Measurements from ENCODE around the gene CAMTA1.

Gene CAMTA1

GRCh38 chr1:7657287-7658016, 872.2 kb downstream of the CAMTA1 start:
- no peak for DNase-seq

DNA sequence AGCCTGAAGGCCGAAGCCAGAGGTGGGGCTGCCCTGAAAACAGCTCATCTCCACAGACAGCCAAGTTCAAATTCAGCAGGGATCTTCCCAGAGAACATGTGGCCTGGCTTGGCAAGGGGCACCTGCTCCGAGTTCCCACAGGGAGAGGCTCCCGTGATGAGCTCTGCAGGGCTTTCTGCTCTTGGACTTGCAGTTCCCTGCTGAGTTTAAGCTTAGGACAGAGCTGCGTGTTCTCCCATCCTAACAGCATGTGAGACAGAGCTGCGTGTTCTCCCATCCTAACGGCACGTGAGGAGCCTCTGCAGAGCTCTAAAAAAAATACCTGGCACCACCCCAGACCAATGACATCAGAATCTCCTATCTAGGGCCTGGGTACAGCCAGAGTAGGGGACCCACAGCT, 872.8 kb downstream of the CAMTA1 start:
- no peak for DNase-seq

DNA sequence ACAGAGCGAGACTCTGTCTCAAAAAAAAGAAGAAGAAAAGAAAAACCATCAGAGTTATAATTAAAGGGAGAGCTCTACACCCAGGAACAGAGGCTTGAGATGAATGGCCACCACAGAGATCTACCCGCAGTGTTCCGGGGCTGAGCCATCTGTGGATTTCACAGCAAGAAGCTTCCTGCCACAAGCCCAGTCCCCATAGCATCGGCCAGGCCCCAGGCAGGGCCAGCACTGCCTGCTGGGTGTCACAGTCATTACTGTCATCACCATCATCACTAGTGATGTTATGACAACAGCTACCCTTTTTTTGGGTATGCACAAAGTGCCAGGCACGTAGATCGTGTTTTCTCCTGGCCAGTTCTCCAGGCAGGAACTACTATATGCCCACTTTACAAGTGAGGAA, 874.3 kb downstream of the CAMTA1 start:
- DNase-seq = no peak

DNA sequence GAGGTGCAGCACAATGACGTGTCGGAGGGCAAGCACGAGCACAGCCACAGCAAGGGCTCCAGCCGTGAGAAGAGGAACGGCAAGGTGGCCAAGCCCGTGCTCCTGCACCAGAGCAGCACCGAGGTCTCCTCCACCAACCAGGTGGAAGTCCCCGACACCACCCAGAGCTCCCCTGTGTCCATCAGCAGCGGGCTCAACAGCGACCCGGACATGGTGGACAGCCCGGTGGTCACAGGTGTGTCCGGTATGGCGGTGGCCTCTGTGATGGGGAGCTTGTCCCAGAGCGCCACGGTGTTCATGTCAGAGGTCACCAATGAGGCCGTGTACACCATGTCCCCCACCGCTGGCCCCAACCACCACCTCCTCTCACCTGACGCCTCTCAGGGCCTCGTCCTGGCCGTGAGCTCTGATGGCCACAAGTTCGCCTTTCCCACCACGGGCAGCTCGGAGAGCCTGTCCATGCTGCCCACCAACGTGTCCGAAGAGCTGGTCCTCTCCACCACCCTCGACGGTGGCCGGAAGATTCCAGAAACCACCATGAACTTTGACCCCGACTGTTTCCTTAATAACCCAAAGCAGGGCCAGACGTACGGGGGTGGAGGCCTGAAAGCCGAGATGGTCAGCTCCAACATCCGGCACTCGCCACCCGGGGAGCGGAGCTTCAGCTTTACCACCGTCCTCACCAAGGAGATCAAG, 878.3 kb downstream of the CAMTA1 start:
- no peak for DNase-seq

DNA sequence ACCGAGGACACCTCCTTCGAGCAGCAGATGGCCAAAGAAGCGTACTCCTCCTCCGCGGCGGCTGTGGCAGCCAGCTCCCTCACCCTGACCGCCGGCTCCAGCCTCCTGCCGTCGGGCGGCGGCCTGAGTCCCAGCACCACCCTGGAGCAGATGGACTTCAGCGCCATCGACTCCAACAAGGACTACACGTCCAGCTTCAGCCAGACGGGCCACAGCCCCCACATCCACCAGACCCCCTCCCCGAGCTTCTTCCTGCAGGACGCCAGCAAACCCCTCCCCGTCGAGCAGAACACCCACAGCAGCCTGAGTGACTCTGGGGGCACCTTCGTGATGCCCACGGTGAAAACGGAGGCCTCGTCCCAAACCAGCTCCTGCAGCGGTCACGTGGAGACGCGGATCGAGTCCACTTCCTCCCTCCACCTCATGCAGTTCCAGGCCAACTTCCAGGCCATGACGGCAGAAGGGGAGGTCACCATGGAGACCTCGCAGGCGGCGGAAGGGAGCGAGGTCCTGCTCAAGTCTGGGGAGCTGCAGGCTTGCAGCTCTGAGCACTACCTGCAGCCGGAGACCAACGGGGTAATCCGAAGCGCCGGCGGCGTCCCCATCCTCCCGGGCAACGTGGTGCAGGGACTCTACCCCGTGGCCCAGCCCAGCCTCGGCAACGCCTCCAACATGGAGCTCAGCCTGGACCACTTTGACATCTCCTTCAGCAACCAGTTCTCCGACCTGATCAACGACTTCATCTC, 879.1 kb downstream of the CAMTA1 start:
- DNase-seq = no peak

DNA sequence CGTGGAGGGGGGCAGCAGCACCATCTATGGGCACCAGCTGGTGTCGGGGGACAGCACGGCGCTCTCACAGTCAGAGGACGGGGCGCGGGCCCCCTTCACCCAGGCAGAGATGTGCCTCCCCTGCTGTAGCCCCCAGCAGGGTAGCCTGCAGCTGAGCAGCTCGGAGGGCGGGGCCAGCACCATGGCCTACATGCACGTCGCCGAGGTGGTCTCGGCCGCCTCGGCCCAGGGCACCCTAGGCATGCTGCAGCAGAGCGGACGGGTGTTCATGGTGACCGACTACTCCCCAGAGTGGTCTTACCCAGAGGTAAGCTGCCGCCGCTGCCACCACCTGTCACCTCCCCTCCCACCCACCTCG, 879.6 kb downstream of the CAMTA1 start:
- DNase-seq = no peak

- DNase-seq = no peak
Measured at GRCh38 chr1:7666249-7666648, 881.0 kb downstream of the CAMTA1 start.

DNA sequence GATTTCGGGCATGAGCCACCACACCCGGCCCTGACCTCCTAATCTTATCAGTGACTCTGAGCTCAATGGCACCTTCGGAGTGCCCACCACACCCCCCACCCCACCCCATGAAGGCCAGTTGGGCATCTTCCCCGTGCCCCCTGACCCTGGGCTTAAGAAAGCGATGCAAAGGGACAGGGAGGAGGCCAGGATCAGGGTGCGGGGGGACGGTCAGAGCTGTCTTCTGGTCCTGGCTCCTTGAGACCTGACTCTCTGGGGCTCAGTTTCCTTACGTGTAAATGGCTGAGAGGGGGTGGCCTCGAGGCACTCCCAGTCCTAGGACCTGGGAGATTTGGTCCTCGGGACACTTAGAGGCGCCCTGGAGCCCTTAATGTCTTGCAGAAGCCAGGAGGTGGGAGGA, 881.9 kb downstream of the CAMTA1 start:
- no peak for DNase-seq

GRCh38 chr1:7667625-7668218, 882.5 kb downstream of the CAMTA1 start:
- no peak for DNase-seq

GRCh38 chr1:7669559-7670311, 884.5 kb downstream of the CAMTA1 start:
- DNase-seq = no peak

- no peak for DNase-seq
Measured at GRCh38 chr1:7670334-7671145, 885.3 kb downstream of the CAMTA1 start.

- DNase-seq = no peak
Measured at GRCh38 chr1:7671146-7671465, 885.9 kb downstream of the CAMTA1 start.

GRCh38 chr1:7671676-7672075, 886.4 kb downstream of the CAMTA1 start:
- DNase-seq = no peak

- no peak for DNase-seq
Measured at GRCh38 chr1:7672864-7673263, 887.6 kb downstream of the CAMTA1 start.

DNA sequence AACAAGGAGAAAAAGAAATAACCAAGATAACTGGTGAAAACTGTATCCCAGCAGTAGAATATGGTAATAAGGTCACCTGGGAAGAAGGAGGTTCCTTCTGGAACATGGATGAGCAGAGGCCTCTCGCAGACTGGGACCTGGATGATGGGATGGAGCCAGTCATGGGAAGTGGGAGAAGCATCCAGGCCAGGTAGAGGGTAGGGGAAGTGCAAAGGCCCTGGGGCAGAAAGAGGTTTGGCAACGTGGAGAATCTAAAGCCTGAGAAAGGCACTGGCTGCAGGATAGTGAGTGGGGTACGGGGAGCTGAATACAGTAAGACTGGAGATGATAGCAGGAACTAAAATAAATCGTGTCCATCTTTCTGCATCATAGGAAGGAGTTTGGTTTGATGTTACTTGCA, 889.7 kb downstream of the CAMTA1 start:
- DNase-seq = no peak

GRCh38 chr1:7675431-7676273, 890.4 kb downstream of the CAMTA1 start:
- DNase-seq = no peak

- no peak for DNase-seq
Measured at GRCh38 chr1:7676274-7676945, 891.2 kb downstream of the CAMTA1 start.

GRCh38 chr1:7677111-7677510, 891.9 kb downstream of the CAMTA1 start:
- DNase-seq = no peak

DNA sequence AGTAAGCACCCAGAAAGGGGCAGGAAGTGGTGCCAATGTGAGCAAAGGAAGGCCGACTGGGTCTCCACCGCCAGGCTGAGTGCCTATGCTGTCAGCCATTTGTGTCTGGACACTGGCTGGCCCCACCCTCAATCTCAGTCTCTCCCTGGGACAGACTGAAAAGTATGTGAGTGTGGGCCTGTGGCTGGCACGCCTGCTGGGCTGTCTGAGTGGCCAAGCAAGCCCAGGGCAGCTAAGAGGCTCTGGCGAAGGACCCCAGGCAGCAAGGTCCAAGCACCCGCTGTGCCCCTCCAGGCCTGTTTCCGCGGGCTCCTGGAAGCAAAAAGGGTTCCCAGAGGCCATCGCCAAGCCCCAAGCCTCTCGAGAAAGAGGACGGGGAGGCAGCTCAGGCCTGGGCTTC, 892.6 kb downstream of the CAMTA1 start:
- DNase-seq = no peak

GRCh38 chr1:7678491-7679158, 893.4 kb downstream of the CAMTA1 start:
- no peak for DNase-seq
